ENCODE results near the gene FRYL. TPM values are rescaled to one million over a fixed set of nuclear protein-coding genes. Genes with fewer than 3 reads are reported as not detected.

FRYL gene
- total and polyA plus RNA-seq, 2 of the 13 experiments (the other 11 are each of a cell fraction or from before 2014, with no cell fraction given), result 9.7 to 19.6 TPM

DNA sequence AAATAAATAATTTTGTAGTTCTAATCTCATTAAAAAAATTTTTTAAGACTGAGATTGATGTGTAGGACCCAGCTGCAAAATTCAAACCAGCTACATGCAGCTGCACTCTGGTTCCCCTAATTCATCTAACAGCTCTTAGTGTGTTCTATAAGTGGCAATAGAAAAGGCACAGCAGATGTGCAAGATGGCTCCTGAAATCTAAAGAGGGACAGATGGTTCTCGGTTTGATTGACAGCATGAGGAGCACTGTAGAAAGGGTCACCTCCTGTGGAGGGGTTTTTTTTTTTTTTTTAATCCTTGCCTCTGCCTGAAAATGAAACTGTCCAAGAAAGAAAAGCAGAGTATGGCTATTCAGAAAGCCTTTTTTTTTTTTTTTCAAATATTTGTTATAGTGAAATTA, 33.9 kb upstream of the FRYL start:
- no peak overlapping the region for H3K27ac ChIP-seq (ENCODE audit: extremely low read length, insufficient read depth, low read length)
- no peak for ATAC-seq
- H3K36me3 ChIP-seq (replicated peaks in 1 of 2; ENCODE audit: control insufficient read depth in 1 of 2, insufficient read depth in 2 of 2, low read length in 2 of 2), result no peaks in the 10 kb centered on the region
- H4K20me1 ChIP-seq (ENCODE audit: insufficient read depth, low read length), result no peaks in the 10 kb centered on the region
- H3K4me1 ChIP-seq (ENCODE audit: insufficient read depth, low read length), result no peaks in the 10 kb centered on the region
- WGBS (ENCODE audit: low lambda C conversion rate), result 5% methylated on average over 1 of the region's 1 CpG
- H3K4me3 ChIP-seq (replicated peaks in 1 of 3; ENCODE audit: insufficient read depth in 1 of 3, low read depth in 2 of 3, low read length in 3 of 3), result no peak overlapping the region
- CTCF ChIA-PET (ENCODE audit: low intra/inter-chr PET ratio, low total read pairs), result no interaction called here
- no peak for DNase-seq (ENCODE audit: low spot score)
- BruUV-seq (replicated peaks), result no TSS peak
- no peak for FAIRE-seq
- TF ChIP-seq ZZZ3 (CRISPR knock-in tag; IDR thresholded peaks at IDR 0.05; ENCODE audit: borderline replicate concordance) (no peak), RBAK (CRISPR knock-in tag; IDR thresholded peaks at IDR 0.05) (no peak), DR1 (CRISPR knock-in tag; IDR thresholded peaks at IDR 0.05) (no peak), ZNF225 (CRISPR knock-in tag; IDR thresholded peaks at IDR 0.05) (no peak)
- TF ChIP-seq, protein P1, sequence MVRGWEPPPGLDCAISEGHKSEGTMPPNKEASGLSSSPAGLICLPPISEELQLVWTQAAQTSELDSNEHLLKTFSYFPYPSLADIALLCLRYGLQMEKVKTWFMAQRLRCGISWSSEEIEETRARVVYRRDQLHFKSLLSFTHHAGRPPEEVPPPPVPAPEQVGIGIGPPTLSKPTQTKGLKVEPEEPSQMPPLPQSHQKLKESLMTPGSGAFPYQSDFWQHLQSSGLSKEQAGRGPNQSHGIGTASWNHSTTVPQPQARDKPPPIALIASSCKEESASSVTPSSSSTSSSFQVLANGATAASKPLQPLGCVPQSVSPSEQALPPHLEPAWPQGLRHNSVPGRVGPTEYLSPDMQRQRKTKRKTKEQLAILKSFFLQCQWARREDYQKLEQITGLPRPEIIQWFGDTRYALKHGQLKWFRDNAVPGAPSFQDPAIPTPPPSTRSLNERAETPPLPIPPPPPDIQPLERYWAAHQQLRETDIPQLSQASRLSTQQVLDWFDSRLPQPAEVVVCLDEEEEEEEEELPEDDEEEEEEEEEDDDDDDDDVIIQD (CRISPR knock-in tag; IDR thresholded peaks at IDR 0.05; ENCODE audit: low read depth), result no peak
- H3K9ac ChIP-seq (ENCODE audit: insufficient read depth, low read depth, low read length), result no peak overlapping the region
- no peaks in the 10 kb centered on the region for H3K79me2 ChIP-seq (ENCODE audit: insufficient read depth, low read length)
- no peaks in the 10 kb centered on the region; a peak in 1 of 5 replicates for H3K27me3 ChIP-seq (ENCODE audit: control insufficient read depth in 1 of 2, insufficient read depth in 2 of 2, low read length in 2 of 2)
- no peak overlapping the region for H2AFZ ChIP-seq (ENCODE audit: low read length)
- H3K4me2 ChIP-seq (ENCODE audit: low read depth, low read length), result no peak overlapping the region
- intact Hi-C loops (cut with micrococcal nuclease; ENCODE audit: unreplicated experiment) (no loop called here), in situ Hi-C loops (cut with HindIII; ENCODE audit: extremely low pct_ligation_motif_present, low pct_unique_long_range_greater_than_20kb) (no loop called here)
- H3K9me3 ChIP-seq (ENCODE audit: low read length), result no peaks in the 10 kb centered on the region
- POLR2A ChIA-PET, result no interaction called here

DNA sequence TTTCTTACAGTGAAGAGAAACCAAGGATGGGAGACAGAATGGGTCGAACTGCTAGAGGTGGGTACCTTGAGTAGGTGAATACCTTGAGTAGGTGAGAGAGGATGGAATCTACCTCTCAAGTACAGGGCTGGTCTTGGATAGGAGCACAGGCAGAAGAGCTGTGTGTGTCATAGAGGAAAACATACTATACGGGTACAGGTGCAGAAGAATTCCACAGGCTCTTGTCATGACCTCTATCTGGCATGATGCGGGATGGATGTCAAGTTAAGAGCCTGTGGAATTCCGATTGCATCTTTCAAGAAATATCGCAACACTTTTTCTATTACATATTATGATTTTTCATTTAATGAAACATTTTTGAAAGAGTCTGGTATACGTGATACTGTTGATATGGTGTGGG, 32.8 kb upstream of the FRYL start:
- H3K27ac ChIP-seq (ENCODE audit: extremely low read length, insufficient read depth, low read length), result no peak overlapping the region
- 48% methylated on average over 6 of the region's 6 CpGs for WGBS (ENCODE audit: low lambda C conversion rate)
- no peak overlapping the region for H3K4me3 ChIP-seq (replicated peaks in 1 of 3; ENCODE audit: insufficient read depth in 1 of 3, low read depth in 2 of 3, low read length in 3 of 3)
- ChIA-PET POLR2A (no interaction called here), CTCF (ENCODE audit: low intra/inter-chr PET ratio, low total read pairs) (no interaction called here)
- BruUV-seq (replicated peaks), result no TSS peak
- H2AFZ ChIP-seq (ENCODE audit: low read length), result no peak overlapping the region
- in situ Hi-C loops (cut with HindIII; ENCODE audit: extremely low pct_ligation_motif_present, low pct_unique_long_range_greater_than_20kb), result no loop called here
- ATAC-seq, result no peak
- intact Hi-C loops (cut with micrococcal nuclease; ENCODE audit: unreplicated experiment), result no loop called here
- H3K4me1 ChIP-seq (ENCODE audit: insufficient read depth, low read length), result no peaks in the 10 kb centered on the region
- no peak for FAIRE-seq
- H4K20me1 ChIP-seq (ENCODE audit: insufficient read depth, low read length), result no peaks in the 10 kb centered on the region
- H3K9ac ChIP-seq (ENCODE audit: insufficient read depth, low read depth, low read length), result no peak overlapping the region
- no peak for DNase-seq (ENCODE audit: low spot score)
- H3K79me2 ChIP-seq (ENCODE audit: insufficient read depth, low read length), result no peaks in the 10 kb centered on the region
- no peaks in the 10 kb centered on the region for H3K36me3 ChIP-seq (replicated peaks in 1 of 2; ENCODE audit: control insufficient read depth in 1 of 2, insufficient read depth in 2 of 2, low read length in 2 of 2)
- no peaks in the 10 kb centered on the region; a peak in 1 of 5 replicates for H3K27me3 ChIP-seq (ENCODE audit: control insufficient read depth in 1 of 2, insufficient read depth in 2 of 2, low read length in 2 of 2)
- H3K9me3 ChIP-seq (ENCODE audit: low read length), result no peaks in the 10 kb centered on the region
- H3K4me2 ChIP-seq (ENCODE audit: low read depth, low read length), result no peak overlapping the region
- TF ChIP-seq ZNF496 (CRISPR knock-in tag; IDR thresholded peaks at IDR 0.05; ENCODE audit: insufficient replicate concordance) (no peak), MIER2 (CRISPR knock-in tag; IDR thresholded peaks at IDR 0.05) (no peak), PCBP2 (optimal IDR thresholded peaks at IDR 0.05; ENCODE audit: low read depth, low read length, poor library complexity, severe bottlenecking) (no peak), HMG20A (CRISPR knock-in tag; IDR thresholded peaks at IDR 0.05; ENCODE audit: borderline replicate concordance) (no peak)
- TF ChIP-seq, protein P2, sequence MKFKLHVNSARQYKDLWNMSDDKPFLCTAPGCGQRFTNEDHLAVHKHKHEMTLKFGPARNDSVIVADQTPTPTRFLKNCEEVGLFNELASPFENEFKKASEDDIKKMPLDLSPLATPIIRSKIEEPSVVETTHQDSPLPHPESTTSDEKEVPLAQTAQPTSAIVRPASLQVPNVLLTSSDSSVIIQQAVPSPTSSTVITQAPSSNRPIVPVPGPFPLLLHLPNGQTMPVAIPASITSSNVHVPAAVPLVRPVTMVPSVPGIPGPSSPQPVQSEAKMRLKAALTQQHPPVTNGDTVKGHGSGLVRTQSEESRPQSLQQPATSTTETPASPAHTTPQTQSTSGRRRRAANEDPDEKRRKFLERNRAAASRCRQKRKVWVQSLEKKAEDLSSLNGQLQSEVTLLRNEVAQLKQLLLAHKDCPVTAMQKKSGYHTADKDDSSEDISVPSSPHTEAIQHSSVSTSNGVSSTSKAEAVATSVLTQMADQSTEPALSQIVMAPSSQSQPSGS (CRISPR knock-in tag; IDR thresholded peaks at IDR 0.05), result no peak
- TF ChIP-seq, protein P3, sequence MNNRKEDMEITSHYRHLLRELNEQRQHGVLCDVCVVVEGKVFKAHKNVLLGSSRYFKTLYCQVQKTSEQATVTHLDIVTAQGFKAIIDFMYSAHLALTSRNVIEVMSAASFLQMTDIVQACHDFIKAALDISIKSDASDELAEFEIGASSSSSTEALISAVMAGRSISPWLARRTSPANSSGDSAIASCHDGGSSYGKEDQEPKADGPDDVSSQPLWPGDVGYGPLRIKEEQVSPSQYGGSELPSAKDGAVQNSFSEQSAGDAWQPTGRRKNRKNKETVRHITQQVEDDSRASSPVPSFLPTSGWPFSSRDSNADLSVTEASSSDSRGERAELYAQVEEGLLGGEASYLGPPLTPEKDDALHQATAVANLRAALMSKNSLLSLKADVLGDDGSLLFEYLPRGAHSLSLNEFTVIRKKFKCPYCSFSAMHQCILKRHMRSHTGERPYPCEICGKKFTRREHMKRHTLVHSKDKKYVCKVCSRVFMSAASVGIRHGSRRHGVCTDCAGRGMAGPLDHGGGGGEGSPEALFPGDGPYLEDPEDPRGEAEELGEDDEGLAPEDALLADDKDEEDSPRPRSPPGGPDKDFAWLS (CRISPR knock-in tag; IDR thresholded peaks at IDR 0.05; ENCODE audit: borderline replicate concordance), result no peak

Measured in HepG2 (cell line).